HG02759 (cell line): ENCODE measurements around the gene PDK3.

Experiments
- ATAC-seq: cut with Tn5 transposase; IDR thresholded peaks from one replicate; pipeline ENCODE4 v1.9.1; 2021; ENCODE audit warnings: mild to moderate bottlenecking, moderate library complexity; ENCODE audit not compliant: unreplicated experiment

PDK3 gene

GRCh38 chrX:24547961-24548360 lies 82.9 kb downstream of the PDK3 start:
- no peak for ATAC-seq

GRCh38 chrX:24550166-24550565 lies 85.1 kb downstream of the PDK3 start:
- no peak for ATAC-seq

GRCh38 chrX:24553011-24553410 lies 87.9 kb downstream of the PDK3 start:
- no peak for ATAC-seq

GRCh38 chrX:24561121-24561520 lies 96.0 kb downstream of the PDK3 start:
- no peak for ATAC-seq

GRCh38 chrX:24563291-24564010 lies 98.4 kb downstream of the PDK3 start:
- ATAC-seq: no peak

- ATAC-seq: no peak
These were observed 101.2 kb downstream of the PDK3 start for GRCh38 chrX:24566240-24566639.

GRCh38 chrX:24567169-24567568 lies 102.1 kb downstream of the PDK3 start:
- no peak for ATAC-seq

- ATAC-seq: no peak
These were observed 109.7 kb downstream of the PDK3 start for GRCh38 chrX:24574743-24575142.

GRCh38 chrX:24575496-24575895 lies 110.4 kb downstream of the PDK3 start:
- no peak for ATAC-seq

GRCh38 chrX:24577091-24577490 lies 112.0 kb downstream of the PDK3 start:
- no peak for ATAC-seq
